ENCODE data around the gene IQSEC1.

DNA sequence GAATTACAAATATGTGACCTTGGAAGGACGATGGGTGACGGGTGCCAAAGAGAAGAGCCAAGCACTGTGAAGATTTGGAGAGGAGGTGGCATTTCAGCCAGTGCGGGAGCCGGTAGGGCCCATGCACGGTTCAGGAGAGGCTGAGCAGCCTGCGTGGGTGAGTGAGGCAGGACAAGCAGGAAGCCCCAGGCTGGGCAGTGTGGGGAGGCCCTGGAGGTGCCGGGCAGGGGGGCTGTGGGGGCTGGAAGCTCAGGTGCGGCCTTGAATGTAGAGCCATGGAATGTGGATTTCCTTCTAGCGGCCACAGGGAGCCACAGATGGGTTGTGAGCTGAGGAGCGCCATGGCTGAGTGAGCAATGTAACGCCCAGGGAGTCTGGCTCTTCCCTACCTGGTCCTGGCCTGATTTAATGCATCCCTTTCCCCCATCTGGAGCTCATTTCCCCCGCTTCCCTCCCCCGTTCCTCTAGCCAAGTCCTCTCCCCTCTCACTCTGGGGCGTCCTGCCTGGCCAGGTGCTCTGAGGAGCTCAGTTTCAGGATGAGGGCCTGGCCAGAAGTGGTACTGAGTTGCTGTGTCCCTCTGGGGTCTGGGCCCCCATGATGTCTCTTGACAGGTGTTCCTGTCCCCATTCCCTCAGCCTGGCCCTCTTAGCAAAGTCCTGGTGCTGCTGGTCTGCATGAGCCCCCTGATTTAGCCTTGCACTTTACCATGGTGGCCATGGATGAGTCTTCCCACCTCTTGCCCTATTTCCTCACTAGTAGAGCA, 41.8 kb upstream of the IQSEC1 start:
- no peak for TF ChIP-seq EZH2 (IDR thresholded peaks at IDR 0.05; ENCODE audit: low read depth, unreplicated experiment)
- no peak for TF ChIP-seq CREB1 (CRISPR knock-in tag; IDR thresholded peaks at IDR 0.05; ENCODE audit: low read depth)
- TF ChIP-seq, protein P1, sequence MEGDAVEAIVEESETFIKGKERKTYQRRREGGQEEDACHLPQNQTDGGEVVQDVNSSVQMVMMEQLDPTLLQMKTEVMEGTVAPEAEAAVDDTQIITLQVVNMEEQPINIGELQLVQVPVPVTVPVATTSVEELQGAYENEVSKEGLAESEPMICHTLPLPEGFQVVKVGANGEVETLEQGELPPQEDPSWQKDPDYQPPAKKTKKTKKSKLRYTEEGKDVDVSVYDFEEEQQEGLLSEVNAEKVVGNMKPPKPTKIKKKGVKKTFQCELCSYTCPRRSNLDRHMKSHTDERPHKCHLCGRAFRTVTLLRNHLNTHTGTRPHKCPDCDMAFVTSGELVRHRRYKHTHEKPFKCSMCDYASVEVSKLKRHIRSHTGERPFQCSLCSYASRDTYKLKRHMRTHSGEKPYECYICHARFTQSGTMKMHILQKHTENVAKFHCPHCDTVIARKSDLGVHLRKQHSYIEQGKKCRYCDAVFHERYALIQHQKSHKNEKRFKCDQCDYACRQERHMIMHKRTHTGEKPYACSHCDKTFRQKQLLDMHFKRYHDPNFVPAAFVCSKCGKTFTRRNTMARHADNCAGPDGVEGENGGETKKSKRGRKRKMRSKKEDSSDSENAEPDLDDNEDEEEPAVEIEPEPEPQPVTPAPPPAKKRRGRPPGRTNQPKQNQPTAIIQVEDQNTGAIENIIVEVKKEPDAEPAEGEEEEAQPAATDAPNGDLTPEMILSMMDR (conservative IDR thresholded peaks at IDR 0.05; ENCODE audit: low read depth in 2 of 2): no peak
- no peak for TF ChIP-seq EZH2phosphoT487 (IDR thresholded peaks at IDR 0.05; ENCODE audit: unreplicated experiment)
- no peak for TF ChIP-seq POLR2AphosphoS5 (IDR thresholded peaks at IDR 0.05; ENCODE audit: low read depth)
- TF ChIP-seq ZNF114 (CRISPR knock-in tag; IDR thresholded peaks at IDR 0.05): no peak
- TF ChIP-seq JUNB (IDR thresholded peaks at IDR 0.05; ENCODE audit: unreplicated experiment): no peak
- TF ChIP-seq, protein P2, sequence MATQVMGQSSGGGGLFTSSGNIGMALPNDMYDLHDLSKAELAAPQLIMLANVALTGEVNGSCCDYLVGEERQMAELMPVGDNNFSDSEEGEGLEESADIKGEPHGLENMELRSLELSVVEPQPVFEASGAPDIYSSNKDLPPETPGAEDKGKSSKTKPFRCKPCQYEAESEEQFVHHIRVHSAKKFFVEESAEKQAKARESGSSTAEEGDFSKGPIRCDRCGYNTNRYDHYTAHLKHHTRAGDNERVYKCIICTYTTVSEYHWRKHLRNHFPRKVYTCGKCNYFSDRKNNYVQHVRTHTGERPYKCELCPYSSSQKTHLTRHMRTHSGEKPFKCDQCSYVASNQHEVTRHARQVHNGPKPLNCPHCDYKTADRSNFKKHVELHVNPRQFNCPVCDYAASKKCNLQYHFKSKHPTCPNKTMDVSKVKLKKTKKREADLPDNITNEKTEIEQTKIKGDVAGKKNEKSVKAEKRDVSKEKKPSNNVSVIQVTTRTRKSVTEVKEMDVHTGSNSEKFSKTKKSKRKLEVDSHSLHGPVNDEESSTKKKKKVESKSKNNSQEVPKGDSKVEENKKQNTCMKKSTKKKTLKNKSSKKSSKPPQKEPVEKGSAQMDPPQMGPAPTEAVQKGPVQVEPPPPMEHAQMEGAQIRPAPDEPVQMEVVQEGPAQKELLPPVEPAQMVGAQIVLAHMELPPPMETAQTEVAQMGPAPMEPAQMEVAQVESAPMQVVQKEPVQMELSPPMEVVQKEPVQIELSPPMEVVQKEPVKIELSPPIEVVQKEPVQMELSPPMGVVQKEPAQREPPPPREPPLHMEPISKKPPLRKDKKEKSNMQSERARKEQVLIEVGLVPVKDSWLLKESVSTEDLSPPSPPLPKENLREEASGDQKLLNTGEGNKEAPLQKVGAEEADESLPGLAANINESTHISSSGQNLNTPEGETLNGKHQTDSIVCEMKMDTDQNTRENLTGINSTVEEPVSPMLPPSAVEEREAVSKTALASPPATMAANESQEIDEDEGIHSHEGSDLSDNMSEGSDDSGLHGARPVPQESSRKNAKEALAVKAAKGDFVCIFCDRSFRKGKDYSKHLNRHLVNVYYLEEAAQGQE (IDR thresholded peaks at IDR 0.05; ENCODE audit: unreplicated experiment): no peak
- no peak for TF ChIP-seq ZNF331 (CRISPR knock-in tag; IDR thresholded peaks at IDR 0.05; ENCODE audit: low read depth)
- no peak for TF ChIP-seq NANOG (IDR thresholded peaks at IDR 0.05; ENCODE audit: borderline replicate concordance)
- no peak for TF ChIP-seq STAT1 (IDR thresholded peaks at IDR 0.05; ENCODE audit: unreplicated experiment)
- TF ChIP-seq, protein P3, sequence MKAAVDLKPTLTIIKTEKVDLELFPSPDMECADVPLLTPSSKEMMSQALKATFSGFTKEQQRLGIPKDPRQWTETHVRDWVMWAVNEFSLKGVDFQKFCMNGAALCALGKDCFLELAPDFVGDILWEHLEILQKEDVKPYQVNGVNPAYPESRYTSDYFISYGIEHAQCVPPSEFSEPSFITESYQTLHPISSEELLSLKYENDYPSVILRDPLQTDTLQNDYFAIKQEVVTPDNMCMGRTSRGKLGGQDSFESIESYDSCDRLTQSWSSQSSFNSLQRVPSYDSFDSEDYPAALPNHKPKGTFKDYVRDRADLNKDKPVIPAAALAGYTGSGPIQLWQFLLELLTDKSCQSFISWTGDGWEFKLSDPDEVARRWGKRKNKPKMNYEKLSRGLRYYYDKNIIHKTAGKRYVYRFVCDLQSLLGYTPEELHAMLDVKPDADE (IDR thresholded peaks at IDR 0.05): no peak
